Loucy (cell line): ENCODE data around the gene CCDC93.

Experiments
- EZH2phosphoT487 ChIP-seq: fragments of 200-600 bp; IDR thresholded peaks from 2 replicates; pipeline ENCODE4 v1.6.1; 2018; ENCODE audit warnings: antibody characterized with exemption, mild to moderate bottlenecking, moderate library complexity, borderline replicate concordance
- TF ChIP-seq, protein P1 (sequence below): fragments of 200-600 bp; sonication (generic); conservative IDR thresholded peaks from 2 replicates; pipeline ENCODE4 v1.5.1; 2014; ENCODE audit warnings: mild to moderate bottlenecking, antibody characterized with exemption, low read length

GRCh38 chr2:117997872-117998454 lies 15.9 kb downstream of the CCDC93 start:
- TF ChIP-seq, protein P1, sequence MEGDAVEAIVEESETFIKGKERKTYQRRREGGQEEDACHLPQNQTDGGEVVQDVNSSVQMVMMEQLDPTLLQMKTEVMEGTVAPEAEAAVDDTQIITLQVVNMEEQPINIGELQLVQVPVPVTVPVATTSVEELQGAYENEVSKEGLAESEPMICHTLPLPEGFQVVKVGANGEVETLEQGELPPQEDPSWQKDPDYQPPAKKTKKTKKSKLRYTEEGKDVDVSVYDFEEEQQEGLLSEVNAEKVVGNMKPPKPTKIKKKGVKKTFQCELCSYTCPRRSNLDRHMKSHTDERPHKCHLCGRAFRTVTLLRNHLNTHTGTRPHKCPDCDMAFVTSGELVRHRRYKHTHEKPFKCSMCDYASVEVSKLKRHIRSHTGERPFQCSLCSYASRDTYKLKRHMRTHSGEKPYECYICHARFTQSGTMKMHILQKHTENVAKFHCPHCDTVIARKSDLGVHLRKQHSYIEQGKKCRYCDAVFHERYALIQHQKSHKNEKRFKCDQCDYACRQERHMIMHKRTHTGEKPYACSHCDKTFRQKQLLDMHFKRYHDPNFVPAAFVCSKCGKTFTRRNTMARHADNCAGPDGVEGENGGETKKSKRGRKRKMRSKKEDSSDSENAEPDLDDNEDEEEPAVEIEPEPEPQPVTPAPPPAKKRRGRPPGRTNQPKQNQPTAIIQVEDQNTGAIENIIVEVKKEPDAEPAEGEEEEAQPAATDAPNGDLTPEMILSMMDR = no peak
- no peak for TF ChIP-seq EZH2phosphoT487
